Left ventricle myocardium inferior (tissue), 1 donor: ENCODE results near the gene GET4. TPM values are rescaled to one million over a fixed set of nuclear protein-coding genes. Genes with fewer than 3 reads are reported as not detected.
A peak's percentile ranks its signal among the peaks of the same experiment; 100 is the strongest.

Experiments
- DNase-seq: peaks from one replicate; pipeline ENCODE4 v3.0.0-alpha.2; 2020
- H3K27ac ChIP-seq: fragments of 200-600 bp; replicated peaks from 2 replicates; pipeline ENCODE4 v1.8.0; 2021
- H3K27me3 ChIP-seq: fragments of 200-600 bp; 2 replicates; pipeline ENCODE4 v1.8.0; 2021; ENCODE audit warnings: low read depth
- H3K36me3 ChIP-seq: fragments of 200-600 bp; 2 replicates; pipeline ENCODE4 v1.8.0; 2021
- H3K4me1 ChIP-seq: fragments of 200-600 bp; 2 replicates; pipeline ENCODE4 v1.8.0; 2021
- H3K4me3 ChIP-seq: fragments of 200-600 bp; 2 replicates; pipeline ENCODE4 v1.8.0; 2021; ENCODE audit warnings: mild to moderate bottlenecking, moderate library complexity
- H3K9me3 ChIP-seq: fragments of 200-600 bp; replicated peaks from 2 replicates; pipeline ENCODE4 v1.8.0; 2021
- intact Hi-C: fragments of 100-400 bp; cut with micrococcal nuclease; formaldehyde crosslinking; loops from one replicate; pipeline ENCODE4 v1.11.0; 2022
- total RNA-seq: library from RNA; stranded (reverse); fragmentation: NEBNext Ultra II Directional; extraction: Animal tissue kit (Norgen Biotek cat#: 25700); gene quantifications from one replicate; pipeline ENCODE4 v1.2.1, GENCODE V29; 2021
- TF ChIP-seq, protein P1 (sequence below): fragments of 200-600 bp; IDR thresholded peaks from 2 replicates; pipeline ENCODE4 v1.8.0; 2021; ENCODE audit warnings: antibody characterized with exemption, mild to moderate bottlenecking, borderline replicate concordance
- donor health status: DM: no; HTN: yes; CAD: no; lungs with severe emphysema.

Gene GET4
- total RNA-seq, 1 donor from 2014 or later = 22.9 TPM

DNA sequence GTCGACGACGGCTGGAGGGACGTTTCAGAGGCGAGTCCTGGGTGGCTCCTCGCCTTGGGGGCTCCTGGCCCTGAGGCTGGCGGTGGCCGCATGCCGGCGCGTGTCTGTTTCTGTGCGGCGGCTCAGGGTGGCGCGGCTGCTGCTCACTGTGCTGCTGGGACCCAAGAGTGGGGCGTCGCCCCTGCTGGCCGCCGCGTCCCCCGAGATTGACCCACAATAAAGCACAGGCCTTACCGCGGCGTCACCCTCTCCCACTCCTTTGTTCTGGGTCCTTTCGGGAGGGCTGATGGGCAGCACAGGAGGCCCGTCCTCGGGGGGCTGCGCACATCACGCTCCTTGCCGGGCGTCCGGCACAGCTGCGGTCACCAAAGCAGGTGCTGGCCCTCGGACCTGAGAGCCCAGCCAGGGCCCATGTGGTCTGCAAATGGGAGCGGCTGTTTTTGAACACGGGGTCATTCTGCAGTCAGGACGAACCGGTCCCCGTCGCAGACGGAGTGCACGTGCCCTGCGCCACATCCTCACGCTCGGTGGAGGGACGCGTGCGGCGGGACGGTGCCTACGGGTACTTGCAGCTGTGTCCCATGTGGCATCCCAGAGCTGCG is 19.2 kb downstream of the GET4 start:
- TF ChIP-seq, protein P1, sequence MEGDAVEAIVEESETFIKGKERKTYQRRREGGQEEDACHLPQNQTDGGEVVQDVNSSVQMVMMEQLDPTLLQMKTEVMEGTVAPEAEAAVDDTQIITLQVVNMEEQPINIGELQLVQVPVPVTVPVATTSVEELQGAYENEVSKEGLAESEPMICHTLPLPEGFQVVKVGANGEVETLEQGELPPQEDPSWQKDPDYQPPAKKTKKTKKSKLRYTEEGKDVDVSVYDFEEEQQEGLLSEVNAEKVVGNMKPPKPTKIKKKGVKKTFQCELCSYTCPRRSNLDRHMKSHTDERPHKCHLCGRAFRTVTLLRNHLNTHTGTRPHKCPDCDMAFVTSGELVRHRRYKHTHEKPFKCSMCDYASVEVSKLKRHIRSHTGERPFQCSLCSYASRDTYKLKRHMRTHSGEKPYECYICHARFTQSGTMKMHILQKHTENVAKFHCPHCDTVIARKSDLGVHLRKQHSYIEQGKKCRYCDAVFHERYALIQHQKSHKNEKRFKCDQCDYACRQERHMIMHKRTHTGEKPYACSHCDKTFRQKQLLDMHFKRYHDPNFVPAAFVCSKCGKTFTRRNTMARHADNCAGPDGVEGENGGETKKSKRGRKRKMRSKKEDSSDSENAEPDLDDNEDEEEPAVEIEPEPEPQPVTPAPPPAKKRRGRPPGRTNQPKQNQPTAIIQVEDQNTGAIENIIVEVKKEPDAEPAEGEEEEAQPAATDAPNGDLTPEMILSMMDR = no peak
- intact Hi-C loops = no loop called here
- peaks cover 19% of the 10 kb centered on the region for H3K4me1 ChIP-seq
- DNase-seq = no peak
- no peak overlapping the region for H3K27ac ChIP-seq
- H3K4me3 ChIP-seq = no peak overlapping the region
- no peaks in the 10 kb centered on the region for H3K9me3 ChIP-seq
- peaks cover 61% of the 10 kb centered on the region for H3K36me3 ChIP-seq
- H3K27me3 ChIP-seq = no peaks in the 10 kb centered on the region

DNA sequence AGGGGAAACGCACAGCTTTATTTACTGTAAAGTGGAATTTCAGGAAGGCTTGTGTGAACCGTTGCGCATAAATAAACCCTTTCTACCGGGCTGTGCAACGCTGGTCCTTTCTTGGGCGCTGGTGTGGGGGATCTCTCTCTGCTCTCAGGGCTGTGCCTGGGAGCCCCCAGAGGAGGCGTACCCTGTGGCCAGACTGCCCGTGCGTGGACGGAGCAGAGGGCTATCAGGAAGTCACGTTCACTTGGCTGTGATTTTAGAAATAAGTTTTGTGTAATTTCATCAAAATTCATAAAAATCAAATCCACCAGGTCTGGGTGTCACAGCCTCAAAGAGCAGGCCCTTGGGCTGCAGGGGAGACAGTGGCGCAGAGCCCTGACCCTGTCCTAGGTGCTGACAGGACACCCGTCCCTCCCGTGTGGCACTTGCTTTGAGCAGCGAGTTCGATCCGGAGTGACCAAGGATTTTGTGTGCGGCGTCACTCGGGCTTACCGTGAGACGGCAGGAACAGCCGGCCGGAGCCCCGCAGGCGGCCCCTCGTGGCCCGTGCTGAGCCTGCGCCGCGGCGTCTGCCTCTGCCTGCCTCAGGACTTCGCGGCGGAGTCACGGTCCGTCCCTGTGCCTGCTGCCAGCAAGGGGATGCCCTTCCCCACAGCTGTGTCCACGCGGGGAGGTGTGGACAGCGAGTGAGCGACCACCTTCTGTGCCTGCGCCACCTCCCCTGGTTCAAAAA is 20.2 kb downstream of the GET4 start:
- Histone ChIP-seq H3K36me3 (peaks cover 52% of the 10 kb centered on the region), H3K27ac (no peak overlapping the region), H3K4me1 (peaks cover 26% of the 10 kb centered on the region), H3K27me3 (no peaks in the 10 kb centered on the region), H3K9me3 (no peaks in the 10 kb centered on the region), H3K4me3 (no peak overlapping the region)
- TF ChIP-seq, protein P1 = no peak
- intact Hi-C loops = no loop called here
- no peak for DNase-seq

DNA sequence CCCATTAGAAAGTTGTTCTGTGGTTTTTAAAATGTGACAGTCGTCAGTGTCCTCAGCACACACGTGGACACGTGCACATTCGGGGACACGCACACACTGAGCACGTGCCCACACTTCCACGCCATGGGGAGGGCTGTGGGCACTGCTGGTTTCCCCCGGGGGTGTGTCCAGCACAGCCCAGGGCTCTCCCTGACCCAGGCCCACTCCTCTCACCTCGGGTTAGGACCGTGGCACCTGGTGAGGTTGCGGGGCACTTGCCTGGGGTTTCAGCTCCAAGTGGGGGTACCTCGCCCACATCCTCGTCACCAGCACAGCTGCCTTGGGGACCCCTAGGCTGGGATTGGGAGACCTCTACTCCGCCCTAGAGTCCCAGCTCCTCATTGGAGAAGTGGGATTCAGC is 20.7 kb downstream of the GET4 start:
- Histone ChIP-seq H3K36me3 (peaks cover 46% of the 10 kb centered on the region), H3K27me3 (no peaks in the 10 kb centered on the region), H3K4me1 (peaks cover 27% of the 10 kb centered on the region), H3K4me3 (no peak overlapping the region), H3K27ac (no peak overlapping the region), H3K9me3 (no peaks in the 10 kb centered on the region)
- no peak for DNase-seq
- TF ChIP-seq, protein P1 = no peak
- intact Hi-C loops = no loop called here

DNA sequence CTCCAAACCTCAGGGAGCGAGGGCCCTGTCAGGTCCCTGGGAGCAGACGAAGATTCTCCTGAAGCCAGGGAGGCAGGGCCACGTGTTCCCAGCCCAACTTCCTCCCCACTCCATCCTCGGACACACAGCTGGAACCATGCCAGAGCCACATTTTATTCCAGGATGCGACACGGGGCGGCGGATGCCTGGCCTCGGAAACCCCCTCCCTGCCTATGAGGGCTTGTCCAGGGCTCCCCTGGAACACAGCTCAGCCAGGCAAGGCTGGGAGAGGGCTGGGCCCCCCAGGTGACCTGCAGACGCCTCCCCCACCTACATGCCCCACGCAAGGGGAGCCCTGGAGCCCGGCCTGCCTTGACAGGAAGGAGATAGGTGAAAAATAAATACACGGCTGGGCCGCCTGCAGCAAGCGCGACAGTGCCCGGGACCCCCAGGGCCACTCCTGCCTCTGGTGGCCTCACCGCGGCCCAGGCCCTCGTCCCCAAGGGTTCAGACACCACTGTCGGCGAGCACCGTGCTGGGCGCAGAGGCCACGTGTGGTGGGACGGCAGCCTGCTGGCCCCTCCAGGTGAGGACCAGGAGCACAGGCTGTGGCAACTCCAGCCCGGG is 21.5 kb downstream of the GET4 start:
- intact Hi-C loops = no loop called here
- peaks cover 27% of the 10 kb centered on the region for H3K4me1 ChIP-seq
- H3K27ac ChIP-seq = peak overlapping the region; percentile 52
- no peaks in the 10 kb centered on the region for H3K27me3 ChIP-seq
- TF ChIP-seq, protein P1 = no peak
- no peaks in the 10 kb centered on the region for H3K9me3 ChIP-seq
- DNase-seq = no peak
- H3K4me3 ChIP-seq = no peak overlapping the region
- peaks cover 39% of the 10 kb centered on the region for H3K36me3 ChIP-seq

DNA sequence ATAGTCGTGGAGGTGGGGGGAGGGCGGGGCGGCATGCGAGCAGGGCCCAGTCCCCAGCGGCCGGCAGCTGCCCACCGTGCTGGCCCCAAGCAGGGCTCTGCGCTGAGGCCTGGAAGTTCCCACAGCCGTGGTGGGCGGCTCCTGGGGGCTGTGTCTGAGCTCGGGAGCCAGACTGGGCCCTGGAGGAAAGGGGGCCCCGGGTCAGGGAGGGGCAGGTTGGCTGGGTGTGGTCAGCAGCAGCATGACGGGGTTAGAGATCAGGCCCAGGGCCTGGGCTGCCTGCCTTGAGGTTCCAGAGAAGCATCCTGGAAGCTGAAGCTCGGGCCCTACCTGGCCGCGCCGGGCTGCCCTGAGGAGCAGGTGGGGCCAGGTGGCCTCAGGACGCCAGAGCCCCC is 22.1 kb downstream of the GET4 start:
- no peak for DNase-seq
- Histone ChIP-seq H3K9me3 (no peaks in the 10 kb centered on the region), H3K4me3 (no peak overlapping the region), H3K4me1 (peaks cover 27% of the 10 kb centered on the region), H3K27me3 (peaks cover 6% of the 10 kb centered on the region), H3K36me3 (peaks cover 38% of the 10 kb centered on the region), H3K27ac (no peak overlapping the region)
- TF ChIP-seq, protein P1 = no peak
- intact Hi-C loops = no loop called here
